ENCODE measurements around the gene SCFD1.

SCFD1 gene

DNA sequence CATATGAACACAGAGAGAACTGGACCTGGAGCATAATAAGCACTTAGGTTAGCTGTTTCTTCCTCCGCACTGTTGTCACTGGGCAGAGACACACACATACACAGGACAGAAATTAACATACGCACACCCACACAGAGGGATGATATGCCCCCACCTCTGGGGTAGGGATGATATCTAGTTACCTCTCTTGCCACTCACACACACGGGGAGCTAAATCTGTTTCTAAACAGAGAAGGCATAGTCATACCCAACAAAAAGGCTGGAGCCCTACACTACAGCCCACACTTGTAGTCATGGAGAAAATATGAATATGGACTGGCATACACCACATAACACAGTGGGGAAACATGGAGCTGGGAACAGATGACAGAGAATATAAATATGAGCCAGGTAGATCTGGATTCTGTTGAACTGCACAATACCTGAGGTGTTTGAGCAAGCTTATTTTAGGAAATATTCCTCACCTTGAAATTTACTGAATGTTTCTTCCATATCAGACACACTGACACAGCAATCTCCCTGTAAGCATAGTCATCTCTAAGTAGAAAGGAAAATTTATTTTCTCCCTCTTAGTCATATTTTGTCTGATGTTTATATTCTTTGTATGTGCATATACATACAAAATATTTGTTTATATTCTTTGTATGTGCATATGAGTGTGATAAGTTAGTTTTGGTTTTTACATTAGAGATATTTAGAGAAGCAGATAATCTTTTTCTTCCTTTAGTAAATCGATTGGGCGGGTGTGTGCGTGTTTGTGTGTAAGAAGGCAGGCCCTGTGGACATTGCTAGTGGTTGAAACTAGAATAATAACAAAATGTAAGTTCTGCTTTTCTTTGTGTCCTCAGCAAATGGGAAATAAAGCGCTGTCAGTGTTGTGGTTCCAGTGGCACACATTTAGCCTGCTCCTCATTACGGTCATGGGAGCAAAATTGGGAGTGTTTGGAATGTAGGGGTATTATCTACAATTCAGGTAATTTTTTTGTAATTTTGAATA, 20.9 kb upstream of the SCFD1 start:
- TF ChIP-seq GATA2 (IDR thresholded peaks at IDR 0.05; ENCODE audit: low read depth, low read length) (no peak), GATA3 (IDR thresholded peaks at IDR 0.05; ENCODE audit: low read depth, low read length) (no peak)

DNA sequence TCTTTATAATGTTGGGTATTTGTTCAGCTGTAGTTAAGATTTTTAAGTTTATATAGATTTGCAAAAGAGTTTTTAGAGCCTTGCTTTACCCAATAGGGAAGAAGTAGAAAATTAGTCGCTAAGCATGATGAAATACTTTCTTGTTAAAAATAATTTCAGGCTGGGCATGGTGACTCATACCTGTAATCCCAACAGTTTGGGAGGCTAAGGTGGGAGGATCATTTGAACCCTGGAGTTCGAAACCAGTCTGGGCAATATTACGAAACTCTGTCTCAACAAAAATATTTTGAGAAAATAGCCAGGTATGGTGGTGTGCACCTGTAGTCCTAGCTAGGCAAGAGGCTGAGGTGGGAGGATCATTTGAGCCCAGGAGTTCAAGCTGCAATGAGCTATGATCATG, 18.7 kb upstream of the SCFD1 start:
- TF ChIP-seq GATA3 (IDR thresholded peaks at IDR 0.05; ENCODE audit: low read depth, low read length) (no peak), GATA2 (IDR thresholded peaks at IDR 0.05; ENCODE audit: low read depth, low read length) (no peak)

DNA sequence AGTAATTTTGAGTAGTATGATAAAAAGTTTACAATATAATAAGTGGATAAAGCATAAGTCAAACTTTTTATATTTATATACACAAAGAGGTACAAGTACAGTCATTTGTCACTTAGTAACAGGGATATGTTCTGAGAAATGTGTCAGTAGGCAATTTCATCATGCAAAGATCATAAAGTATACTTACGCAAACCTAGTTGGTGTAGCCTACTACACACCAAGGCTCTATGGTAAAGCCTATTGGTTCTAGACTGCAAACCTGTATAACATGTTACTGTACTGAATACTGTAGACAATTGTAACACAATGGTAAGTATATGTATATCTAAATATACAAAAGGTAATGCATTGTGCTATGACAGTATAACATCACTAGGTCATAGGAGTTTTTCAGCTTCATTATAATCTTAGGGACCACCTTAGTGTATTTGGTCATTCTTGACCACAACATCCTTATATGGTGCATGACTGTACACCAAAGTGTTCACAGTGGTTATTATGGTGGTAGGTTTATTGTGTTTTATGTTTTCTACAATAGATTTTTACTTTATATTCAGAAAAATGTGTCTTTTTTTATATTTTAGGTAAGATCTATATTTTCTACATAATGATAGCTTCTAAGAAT, 14.9 kb upstream of the SCFD1 start:
- no peak for TF ChIP-seq GATA3 (IDR thresholded peaks at IDR 0.05; ENCODE audit: low read depth, low read length)
- no peak for TF ChIP-seq GATA2 (IDR thresholded peaks at IDR 0.05; ENCODE audit: low read depth, low read length)

DNA sequence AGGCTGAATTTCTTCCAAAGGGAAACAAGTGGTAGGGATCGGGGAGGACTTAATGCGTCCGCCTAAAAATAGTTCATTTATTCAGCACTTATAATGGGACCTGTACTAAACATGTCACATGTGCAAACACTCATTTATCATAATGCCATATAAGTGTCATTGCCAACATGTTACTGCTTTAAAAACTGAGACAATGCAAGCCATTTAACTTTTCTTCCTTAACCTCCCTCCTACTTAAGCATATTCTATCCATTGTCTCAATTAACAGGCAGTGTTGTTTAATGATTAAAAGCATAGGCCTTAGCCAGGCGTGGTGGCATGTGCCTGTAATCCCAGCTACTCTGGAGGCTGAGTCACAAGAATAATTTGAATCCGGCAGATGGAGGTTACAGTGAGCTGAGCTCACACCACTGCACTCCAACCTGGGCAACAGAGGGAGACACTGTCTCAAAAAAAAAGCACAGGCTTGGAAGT, 13.5 kb upstream of the SCFD1 start:
- TF ChIP-seq GATA2 (IDR thresholded peaks at IDR 0.05; ENCODE audit: low read depth, low read length) (no peak), GATA3 (IDR thresholded peaks at IDR 0.05; ENCODE audit: low read depth, low read length) (no peak)

DNA sequence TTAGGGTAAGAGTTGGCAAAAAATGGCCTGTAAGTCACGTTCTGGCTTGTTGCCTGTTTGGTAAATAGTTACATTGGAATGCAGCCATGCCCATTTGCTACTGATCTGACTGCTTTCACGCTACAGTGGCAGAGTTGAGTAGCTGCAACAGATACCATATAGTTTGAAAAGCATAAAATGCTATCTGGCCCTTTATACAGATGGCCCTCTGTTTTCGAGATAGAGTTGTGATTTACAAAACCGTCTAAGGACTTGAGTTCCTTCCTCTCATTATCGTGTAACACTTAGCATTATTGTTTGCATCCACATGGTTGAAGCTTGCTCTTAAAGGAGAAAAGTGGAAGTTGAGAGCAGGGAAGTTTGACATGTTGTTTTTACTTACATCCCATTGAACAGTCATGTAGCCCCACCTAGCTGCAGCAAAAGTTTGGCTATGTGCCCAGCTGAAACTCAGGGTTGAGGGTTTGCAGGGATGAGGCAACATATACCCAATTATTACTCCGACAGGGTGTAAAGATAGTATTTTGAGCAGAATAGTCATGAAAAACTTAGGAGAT, 11.3 kb upstream of the SCFD1 start:
- TF ChIP-seq GATA3 (IDR thresholded peaks at IDR 0.05; ENCODE audit: low read depth, low read length) = no peak
- no peak for TF ChIP-seq GATA2 (IDR thresholded peaks at IDR 0.05; ENCODE audit: low read depth, low read length)

DNA sequence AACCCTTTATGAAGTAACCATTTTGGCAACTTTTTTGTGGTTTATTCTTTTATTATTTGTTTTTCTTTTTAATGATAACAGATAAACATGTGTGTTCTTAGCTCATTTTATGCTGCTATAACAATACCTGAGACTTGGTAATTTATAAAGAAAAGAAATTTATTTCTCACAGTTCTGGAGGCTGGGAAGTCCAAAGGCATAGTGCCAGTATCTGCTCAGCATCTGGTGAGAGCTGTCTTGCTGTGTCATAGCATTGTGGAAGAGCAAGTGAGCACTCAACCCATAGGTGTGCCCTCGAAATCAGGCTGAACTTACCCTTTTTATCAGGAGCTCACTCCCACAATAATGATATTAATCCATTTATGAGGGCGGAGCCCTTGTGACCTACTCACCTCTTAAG, 8.0 kb upstream of the SCFD1 start:
- TF ChIP-seq GATA2 (IDR thresholded peaks at IDR 0.05; ENCODE audit: low read depth, low read length) (no peak), GATA3 (IDR thresholded peaks at IDR 0.05; ENCODE audit: low read depth, low read length) (no peak)

DNA sequence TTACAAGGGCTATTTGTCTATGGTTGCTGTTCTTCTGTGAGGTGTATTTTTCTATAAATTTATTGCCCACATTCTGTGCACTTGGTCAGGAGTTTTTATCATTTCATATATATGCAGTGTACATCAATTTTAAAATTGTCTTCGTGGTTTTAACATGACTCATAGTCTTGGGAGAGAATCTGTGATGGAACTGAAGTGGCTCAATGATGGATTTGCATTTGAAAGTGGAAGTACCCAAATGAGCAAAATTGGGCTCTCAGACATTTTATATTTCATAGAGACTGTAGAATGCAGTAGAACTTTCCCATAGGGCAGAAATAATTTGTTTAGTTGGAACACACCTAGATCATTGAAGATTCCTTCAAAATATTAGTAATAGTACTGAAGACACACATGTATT, 1.9 kb upstream of the SCFD1 start:
- TF ChIP-seq GATA3 (IDR thresholded peaks at IDR 0.05; ENCODE audit: low read depth, low read length) (no peak), GATA2 (IDR thresholded peaks at IDR 0.05; ENCODE audit: low read depth, low read length) (no peak)

DNA sequence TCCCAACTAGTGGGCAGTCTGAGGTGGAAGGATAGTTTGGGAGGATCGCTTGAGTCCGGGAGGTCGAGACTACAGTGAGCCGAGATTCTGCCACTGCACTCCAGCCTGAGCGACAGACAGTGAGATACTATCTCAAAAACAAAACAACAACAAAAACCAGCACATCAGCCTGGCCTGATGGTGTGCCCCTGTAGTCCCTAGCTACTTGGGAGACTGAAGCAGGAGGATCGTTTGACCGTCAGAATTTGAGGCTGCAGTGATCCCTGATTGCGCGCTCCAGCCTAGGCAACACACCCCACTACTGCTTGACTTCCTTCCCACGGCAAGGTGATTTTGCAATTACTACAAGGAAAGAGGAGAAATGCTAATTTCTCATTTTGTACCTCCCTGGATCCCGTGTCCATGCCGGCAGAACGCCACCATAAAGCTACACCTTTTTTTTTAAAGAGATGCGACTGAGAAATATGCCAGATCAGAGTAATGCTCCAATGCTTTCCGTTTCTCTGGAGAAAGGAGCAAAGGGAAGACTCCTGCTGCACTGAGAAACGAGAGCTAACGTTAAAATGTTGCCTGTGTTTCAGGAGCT, 672 bp upstream of the SCFD1 start:
- TF ChIP-seq GATA3 (IDR thresholded peaks at IDR 0.05; ENCODE audit: low read depth, low read length) (no peak), GATA2 (IDR thresholded peaks at IDR 0.05; ENCODE audit: low read depth, low read length) (peak; percentile 71)

DNA sequence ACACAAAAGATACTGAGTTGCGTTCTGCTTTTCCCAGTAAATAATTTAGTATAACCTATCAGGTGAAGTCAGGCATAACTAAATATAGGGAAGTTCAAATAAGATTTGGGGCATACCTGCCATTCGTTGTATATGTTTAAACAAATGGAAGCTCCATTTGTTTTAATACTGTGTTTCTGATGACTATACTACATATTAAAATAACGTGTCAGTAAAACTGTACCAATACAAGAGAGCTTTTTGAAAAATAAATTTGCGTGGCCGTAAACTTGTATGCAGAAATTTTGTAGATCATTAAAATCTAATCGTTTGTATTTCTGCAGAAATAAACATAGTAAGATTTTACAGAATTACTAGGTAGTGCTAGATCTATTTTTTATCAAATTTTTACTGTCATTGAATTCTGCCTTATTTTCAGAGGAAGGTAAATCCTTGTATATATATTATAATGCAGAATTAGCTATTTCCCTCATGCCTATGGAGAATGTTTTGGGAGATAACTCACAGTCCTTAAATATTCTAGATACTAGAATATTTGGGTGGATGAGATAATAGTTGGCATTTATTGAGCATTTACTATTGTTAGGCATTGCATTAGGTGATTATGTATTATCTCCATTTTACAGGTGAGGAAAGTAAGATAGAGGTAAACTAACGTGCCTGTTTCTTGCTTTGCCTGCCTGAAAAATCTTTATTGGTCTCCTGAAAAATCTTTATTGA, 1.5 kb downstream of the SCFD1 start:
- TF ChIP-seq GATA2 (IDR thresholded peaks at IDR 0.05; ENCODE audit: low read depth, low read length) = no peak
- no peak for TF ChIP-seq GATA3 (IDR thresholded peaks at IDR 0.05; ENCODE audit: low read depth, low read length)

DNA sequence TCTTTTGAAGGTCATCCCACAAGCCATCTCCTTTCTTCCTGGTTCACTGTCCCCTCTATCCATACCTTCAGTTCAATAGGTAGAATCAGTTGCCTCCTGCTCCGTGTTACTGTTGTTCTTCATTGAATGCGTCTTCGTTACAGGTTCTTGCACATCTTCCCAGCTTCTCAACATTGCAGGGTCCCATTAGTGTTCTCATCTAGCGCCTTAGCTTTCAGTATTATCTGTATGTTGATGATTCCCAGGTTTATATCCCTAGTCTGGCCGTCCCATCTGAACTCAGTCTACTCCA, 2.0 kb downstream of the SCFD1 start:
- no peak for TF ChIP-seq GATA2 (IDR thresholded peaks at IDR 0.05; ENCODE audit: low read depth, low read length)
- TF ChIP-seq GATA3 (IDR thresholded peaks at IDR 0.05; ENCODE audit: low read depth, low read length) = no peak

DNA sequence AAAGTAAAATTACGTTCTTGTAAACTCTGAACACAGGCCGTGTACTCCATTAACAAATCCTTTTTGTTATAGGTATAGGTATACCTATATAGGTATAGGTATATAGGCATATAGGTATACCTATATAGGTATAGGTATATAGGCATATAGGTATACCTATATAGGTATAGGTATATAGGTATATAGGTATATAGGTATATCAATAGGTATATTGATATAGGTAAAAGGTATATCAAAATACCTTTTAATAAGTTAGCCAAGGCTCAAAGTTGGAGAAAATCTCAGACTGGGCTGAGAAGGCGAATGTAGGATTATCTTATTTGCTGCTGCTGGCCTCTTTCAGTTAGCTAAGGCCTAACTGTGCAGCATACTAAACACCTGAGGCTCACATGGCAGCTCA, 3.4 kb downstream of the SCFD1 start:
- no peak for TF ChIP-seq GATA3 (IDR thresholded peaks at IDR 0.05; ENCODE audit: low read depth, low read length)
- no peak for TF ChIP-seq GATA2 (IDR thresholded peaks at IDR 0.05; ENCODE audit: low read depth, low read length)

DNA sequence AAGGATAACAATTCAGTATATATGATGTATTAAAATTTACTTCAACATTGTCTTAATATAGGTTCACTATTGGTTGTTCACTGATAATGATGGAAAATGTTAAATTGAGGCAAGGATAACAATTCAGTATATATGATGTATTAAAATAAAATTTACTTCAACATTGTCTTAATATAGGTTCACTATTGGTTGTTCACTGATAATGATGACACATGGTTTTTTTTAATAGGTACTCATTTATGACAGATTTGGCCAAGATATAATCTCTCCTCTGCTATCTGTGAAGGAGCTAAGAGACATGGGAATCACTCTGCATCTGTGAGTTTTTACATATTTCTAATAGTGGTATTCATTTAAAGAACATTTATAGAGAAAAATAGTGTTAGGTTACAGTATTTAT, 8.1 kb downstream of the SCFD1 start:
- TF ChIP-seq GATA2 (IDR thresholded peaks at IDR 0.05; ENCODE audit: low read depth, low read length) = no peak

DNA sequence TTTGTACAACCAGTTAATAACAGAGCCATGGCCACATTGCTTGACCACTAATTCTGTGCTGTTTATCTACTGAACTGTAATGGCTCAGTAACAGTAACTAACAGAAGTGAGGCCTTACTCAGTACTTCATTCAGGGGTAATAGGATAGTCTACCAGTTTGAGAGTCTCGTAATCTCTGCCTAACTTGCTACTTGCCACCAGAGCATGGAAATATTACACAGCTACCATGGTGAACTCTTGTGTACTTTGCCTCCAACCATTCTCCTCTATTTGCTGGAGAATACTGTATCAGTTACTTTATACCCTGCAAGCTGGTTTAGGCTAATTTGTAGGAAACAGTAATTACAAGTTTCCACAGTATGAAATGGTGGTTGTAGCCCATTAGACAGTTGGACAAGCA, 10.6 kb downstream of the SCFD1 start:
- TF ChIP-seq GATA2 (IDR thresholded peaks at IDR 0.05; ENCODE audit: low read depth, low read length) (no peak), GATA3 (IDR thresholded peaks at IDR 0.05; ENCODE audit: low read depth, low read length) (no peak)

DNA sequence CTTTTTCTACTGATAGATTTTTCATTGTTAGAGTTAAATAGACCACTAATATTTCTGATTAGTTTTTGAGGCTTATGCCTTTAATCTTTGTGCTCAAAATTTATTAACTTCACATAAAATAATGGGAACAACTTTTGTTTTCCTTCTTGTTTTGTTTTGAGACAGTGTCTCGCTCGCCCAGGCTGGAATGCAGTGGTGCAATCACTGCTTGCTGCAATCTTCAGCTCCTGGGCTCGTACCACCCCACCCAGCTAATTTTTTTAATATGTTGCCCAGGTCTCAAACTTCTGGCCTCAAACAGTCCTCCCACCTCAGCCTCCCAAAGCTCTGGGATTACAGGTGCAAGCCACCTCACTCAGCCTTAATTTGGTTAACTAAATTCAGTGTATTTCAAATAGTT, 16.8 kb downstream of the SCFD1 start:
- TF ChIP-seq GATA2 (IDR thresholded peaks at IDR 0.05; ENCODE audit: low read depth, low read length) (no peak), GATA3 (IDR thresholded peaks at IDR 0.05; ENCODE audit: low read depth, low read length) (no peak)

All from SH-SY5Y (cell line).